Activated CD4-positive, alpha-beta T cell treated with anti-CD3 and anti-CD28 coated beads, Interleukin-2, Interleukin-4, amounts not matched to agents 100 ng/mL and 50 ng/mL, durations not matched to agents 16 hours and 8 hours (primary cell): ENCODE measurements around the gene DCXR.
"Not testable (repeated sequence)": the region's sequence is repeated elsewhere in the genome, so short reads cannot be mapped to it uniquely, and the experiment has no call there.

Experiments
- DNase-seq: peaks from one replicate; pipeline ENCODE4 v3.0.0-alpha.2; 2020; ENCODE audit warnings: low spot score

Gene DCXR

GRCh38 chr17:82039695-82040299 is 2.3 kb upstream of the DCXR start:
- no peak for DNase-seq

GRCh38 chr17:82038796-82039409 is 1.4 kb upstream of the DCXR start:
- DNase-seq, result not testable (repeated sequence)

GRCh38 chr17:82037889-82038195 is 345 bp upstream of the DCXR start:
- no peak for DNase-seq

- no peak for DNase-seq
Measured at GRCh38 chr17:82036634-82037091, 834 bp downstream of the DCXR start.

GRCh38 chr17:82035956-82036633 is 1.4 kb downstream of the DCXR start:
- DNase-seq, result no peak

GRCh38 chr17:82035488-82035887 is 2.0 kb downstream of the DCXR start:
- DNase-seq, result no peak

GRCh38 chr17:82034371-82035011 is 3.0 kb downstream of the DCXR start:
- DNase-seq, result no peak

GRCh38 chr17:82033359-82034085 is 4.0 kb downstream of the DCXR start:
- no peak for DNase-seq

GRCh38 chr17:82031885-82032627 is 5.4 kb downstream of the DCXR start:
- DNase-seq, result peak; percentile 41

- DNase-seq, result no peak
Measured at GRCh38 chr17:82031303-82031884, 6.1 kb downstream of the DCXR start, which contains the start of gene RAC3. Gene RAC3 (plus strand): TSS chr17:82031678. CDS start chr17:82031762, 84 bp downstream.

- DNase-seq, result peak; percentile 87
Measured at GRCh38 chr17:82030470-82031302, 6.8 kb downstream of the DCXR start.

- DNase-seq, result no peak
Measured at GRCh38 chr17:82029990-82030469, 7.5 kb downstream of the DCXR start.

- DNase-seq, result no peak
Measured at GRCh38 chr17:82029391-82029790, 8.1 kb downstream of the DCXR start.

- DNase-seq, result no peak
Measured at GRCh38 chr17:82028966-82029365, 8.5 kb downstream of the DCXR start.

GRCh38 chr17:82028246-82028645 is 9.3 kb downstream of the DCXR start:
- no peak for DNase-seq

- no peak for DNase-seq
Measured at GRCh38 chr17:82025401-82026107, 11.9 kb downstream of the DCXR start.

GRCh38 chr17:82024859-82025258 is 12.6 kb downstream of the DCXR start:
- no peak for DNase-seq

GRCh38 chr17:82023447-82024241 is 13.9 kb downstream of the DCXR start:
- DNase-seq, result no peak
